Femur (tissue), 1 donor: Measurements from ENCODE around the gene PRUNE2.

Experiments
- DNase-seq: peaks from one replicate; pipeline ENCODE4 v3.0.0-alpha.2; 2017

PRUNE2 gene

GRCh38 chr9:76897804-76898525 is 7.9 kb downstream of the PRUNE2 start:
- no peak for DNase-seq

DNA sequence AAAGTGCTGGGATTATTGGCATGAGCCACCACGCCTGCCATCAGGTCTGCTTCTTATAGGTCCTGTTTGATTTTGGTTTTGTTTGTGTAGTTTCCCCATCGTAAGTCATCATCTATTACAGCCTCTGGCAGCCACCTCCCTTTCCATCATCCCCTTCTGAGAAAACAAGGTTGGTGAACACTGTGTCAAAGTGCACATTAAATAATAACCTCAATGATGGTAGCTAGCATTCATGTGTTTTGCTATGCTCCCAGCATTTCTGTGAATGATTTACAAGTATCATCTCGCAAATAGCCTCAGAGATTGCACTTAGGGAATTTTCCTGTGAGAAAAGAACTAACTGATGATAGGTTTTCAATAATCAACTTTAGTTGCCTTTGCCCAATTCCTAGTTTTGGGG is 9.9 kb downstream of the PRUNE2 start:
- DNase-seq, result no peak

DNA sequence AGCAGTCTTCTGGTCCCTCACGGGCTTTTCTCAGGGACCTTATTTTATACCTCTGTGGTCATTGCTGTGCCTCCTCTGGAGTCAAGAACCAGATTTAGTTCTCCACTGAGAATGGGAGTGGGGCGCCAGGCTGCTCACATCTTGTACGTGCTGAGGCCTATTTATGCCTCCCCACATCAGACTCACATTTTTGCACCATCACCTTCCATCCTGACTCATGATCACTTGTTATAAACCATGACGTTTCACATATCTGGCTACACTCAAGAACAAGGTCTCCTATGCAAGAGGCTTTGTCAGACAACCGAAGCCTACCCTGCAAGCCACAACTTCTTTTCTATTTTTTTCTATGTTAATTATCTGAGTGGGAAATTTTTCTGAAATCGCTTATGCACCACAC is 10.7 kb downstream of the PRUNE2 start:
- no peak for DNase-seq

GRCh38 chr9:76894198-76894597 is 11.7 kb downstream of the PRUNE2 start:
- no peak for DNase-seq

DNA sequence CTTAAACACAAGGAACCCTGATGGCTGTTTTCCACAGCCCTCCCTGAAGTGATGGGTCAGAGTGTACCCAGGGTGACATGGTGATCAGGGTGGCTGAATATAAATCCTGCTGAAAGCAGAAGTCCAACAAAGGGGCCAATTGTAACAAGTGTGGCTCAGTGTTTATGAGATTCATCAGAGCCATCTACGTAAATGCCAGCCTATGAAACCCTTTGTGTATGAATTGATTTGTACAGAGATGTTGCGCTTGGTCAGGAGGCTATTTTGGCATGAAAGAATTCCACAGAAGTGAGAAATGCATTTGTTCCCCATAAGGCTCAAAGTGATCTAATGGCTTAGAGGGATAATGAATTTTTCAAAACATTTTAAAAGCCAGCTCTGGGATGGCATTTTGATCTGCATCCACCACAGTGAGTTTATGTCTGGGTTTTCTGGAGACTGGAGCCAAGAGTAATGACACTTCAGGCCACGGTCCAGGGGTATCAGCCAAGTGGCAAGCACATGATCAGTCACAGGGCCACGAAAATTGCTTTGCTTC is 12.4 kb downstream of the PRUNE2 start:
- peak; percentile 38 for DNase-seq

DNA sequence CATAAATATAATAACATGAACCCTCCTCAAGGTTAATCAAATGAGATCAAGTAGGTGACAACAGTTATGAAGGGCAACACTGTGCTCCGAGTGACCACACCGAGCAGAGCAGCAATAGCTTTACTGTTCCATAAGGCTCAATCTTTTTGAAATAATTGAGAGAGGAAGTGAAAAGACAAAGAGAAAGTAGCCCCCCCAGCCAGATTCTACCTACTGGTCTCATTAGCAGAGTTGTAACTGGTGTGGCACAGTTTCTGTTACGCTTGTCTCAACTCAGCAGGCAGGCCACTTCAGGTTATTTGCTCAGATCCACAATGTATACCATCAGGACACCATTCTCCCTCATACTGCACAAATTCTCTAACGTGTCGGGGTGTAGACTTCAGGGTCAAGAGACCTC is 14.0 kb downstream of the PRUNE2 start:
- DNase-seq, result no peak

GRCh38 chr9:76891279-76891678 is 14.6 kb downstream of the PRUNE2 start:
- no peak for DNase-seq

GRCh38 chr9:76887951-76888350 is 18.0 kb downstream of the PRUNE2 start:
- no peak for DNase-seq

DNA sequence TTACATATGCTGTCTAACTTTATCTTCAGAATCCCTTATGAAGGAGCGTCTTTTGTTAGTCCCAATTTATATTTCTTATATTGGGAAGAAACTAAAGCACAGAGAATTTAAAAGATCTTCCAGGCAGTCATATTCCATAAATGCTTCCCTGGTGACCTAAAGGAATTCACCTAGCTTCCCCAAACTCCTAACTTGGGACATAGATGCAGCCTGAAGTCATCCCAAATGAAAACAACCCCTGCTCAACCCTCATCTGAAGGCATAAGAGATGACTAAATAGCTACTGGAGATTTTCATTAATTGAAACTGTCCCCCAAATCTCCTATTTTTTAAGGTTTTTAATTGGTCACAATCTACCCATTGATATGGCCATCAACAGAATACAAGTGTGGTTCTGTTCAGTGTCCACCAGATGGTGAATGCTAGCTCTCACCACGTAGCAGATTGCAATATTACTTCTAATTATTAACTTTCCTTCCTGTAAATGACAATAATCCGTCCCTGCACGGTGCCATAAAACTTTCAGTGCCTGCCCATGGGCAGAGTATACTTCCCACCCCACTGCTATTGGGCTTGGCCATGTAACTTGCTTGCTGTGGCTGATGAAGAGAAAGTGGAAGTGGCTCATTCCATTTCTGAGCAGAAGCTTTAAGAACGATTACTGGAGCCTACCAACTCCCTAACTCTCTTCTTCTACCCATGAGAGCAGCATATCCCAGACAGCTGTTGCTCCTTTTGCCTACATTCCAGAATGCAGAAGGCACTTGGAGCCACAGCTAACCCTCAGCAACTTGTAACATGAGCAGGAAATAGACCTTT is 18.7 kb downstream of the PRUNE2 start:
- DNase-seq, result no peak

GRCh38 chr9:76886318-76886717 is 19.6 kb downstream of the PRUNE2 start:
- no peak for DNase-seq

GRCh38 chr9:76884823-76885222 is 21.1 kb downstream of the PRUNE2 start:
- no peak for DNase-seq

DNA sequence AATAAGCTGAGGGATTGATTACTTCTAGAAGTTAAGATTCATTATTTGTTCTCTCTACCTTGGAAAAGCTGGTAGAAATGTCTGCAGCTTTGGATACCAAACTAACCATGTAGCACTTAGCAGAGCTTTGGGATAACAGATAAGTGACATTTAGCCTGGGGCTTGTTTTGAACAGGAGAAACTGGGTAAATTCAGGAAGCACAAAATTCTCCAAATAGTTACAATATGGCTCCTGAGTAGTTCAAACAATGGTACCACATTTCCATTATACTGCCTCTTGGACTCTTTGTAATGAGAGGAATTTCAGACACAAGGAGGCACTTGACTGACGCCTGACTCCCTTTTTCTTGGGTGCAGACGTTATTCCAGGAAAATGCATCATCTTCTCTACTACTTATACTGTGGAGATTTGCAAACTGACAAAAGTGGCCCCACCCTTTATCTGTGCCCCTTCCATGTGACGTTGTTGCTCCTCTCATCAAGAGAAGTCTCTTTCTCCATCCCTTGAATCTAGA is 22.5 kb downstream of the PRUNE2 start:
- DNase-seq, result no peak

DNA sequence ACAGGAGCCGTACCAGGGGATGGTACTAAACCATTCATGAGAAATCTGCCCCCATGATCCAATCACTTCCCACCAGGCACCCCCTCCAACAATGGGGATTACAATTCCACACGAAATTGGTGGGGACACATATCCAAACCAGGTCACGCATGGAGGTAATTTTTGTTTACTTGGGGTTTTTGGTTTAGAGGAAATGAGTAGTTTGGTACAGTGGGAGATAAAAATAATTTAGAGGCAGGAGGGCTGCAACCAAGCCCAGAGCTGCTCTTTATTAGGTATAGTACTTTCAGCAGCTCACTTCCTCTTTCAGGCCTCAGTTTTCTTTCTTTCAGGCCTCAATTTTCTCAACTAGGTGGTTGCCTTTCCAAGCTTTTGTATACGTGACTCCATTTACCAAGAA is 23.2 kb downstream of the PRUNE2 start:
- DNase-seq, result no peak

DNA sequence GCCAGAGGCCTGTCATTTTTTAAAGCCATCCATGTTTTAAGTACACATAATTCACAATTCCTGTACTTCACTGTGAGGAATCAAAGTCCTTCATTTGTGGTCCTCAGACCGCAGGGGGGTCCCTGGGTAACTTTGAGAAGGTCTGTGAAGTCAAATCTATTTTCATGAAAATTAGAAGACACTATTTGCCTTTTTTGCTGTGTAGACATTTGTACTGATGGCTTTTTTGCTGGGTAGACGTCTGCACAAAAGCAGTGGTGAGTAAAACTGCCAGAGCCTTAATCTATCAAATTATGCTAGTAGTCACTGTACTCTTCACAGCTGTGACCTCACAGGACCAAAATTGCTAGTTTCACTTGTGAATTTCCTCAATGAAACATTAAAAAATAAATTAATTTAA is 25.7 kb downstream of the PRUNE2 start:
- DNase-seq, result no peak

GRCh38 chr9:76878933-76879332 is 27.0 kb downstream of the PRUNE2 start:
- no peak for DNase-seq

- no peak for DNase-seq
Observed at GRCh38 chr9:76877961-76878360, 28.0 kb downstream of the PRUNE2 start.

DNA sequence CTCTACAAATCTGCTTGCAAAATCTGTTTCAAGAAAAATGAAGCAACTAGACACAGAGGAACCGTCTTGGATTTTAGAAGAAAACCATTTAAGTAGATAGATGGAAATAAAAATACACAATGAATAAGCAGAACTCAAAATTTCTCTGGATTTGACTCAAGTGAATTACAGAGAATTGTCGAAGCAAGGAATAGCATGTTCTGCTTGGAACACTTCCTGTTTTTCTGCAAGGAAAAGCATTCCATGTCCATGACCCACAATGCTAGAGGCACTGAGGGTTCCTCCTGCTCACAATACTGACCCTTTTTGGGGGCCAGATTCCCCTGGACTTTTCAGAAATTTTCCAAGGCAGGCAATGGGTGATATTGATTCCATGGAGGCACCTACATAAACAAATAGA is 29.8 kb downstream of the PRUNE2 start:
- no peak for DNase-seq

DNA sequence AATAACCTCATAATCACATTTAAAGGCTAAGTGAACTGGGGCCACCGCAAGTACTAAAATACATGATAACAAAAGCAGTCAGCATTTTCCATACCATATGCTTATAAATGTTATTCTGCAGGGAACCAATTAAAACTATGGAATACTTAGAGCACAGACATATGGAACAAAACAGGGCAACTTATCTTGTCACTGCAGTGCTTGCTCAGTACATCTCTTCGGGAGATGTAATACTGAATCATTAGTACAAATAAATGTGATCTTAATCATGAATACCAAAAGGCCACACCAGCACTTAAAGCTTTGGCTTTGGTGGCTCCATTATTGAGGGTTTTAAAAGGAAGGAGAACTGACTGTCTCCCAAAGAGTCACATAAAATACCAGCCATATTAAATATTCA is 32.1 kb downstream of the PRUNE2 start:
- DNase-seq, result no peak

GRCh38 chr9:76873056-76873792 is 32.7 kb downstream of the PRUNE2 start:
- peak; percentile 22 for DNase-seq

DNA sequence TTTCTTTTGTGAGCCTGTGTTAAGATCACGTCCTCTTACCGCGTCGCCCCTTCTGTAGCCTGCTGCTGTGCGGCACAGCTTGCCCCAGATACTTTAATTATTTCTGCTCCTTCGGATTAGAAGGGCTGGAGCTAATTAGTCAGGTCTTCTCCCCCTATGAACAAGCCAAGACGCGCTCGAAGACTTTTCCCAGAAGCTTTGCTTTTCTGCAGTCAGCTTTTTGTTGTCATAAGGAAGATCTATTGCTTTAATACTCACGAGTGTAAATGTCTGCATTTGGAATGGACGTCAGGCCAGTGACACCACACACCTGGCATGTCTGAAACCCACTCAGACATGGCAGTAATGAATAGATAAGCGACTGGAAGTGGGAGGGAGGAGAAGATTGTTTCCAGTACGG is 37.0 kb downstream of the PRUNE2 start:
- DNase-seq, result no peak

DNA sequence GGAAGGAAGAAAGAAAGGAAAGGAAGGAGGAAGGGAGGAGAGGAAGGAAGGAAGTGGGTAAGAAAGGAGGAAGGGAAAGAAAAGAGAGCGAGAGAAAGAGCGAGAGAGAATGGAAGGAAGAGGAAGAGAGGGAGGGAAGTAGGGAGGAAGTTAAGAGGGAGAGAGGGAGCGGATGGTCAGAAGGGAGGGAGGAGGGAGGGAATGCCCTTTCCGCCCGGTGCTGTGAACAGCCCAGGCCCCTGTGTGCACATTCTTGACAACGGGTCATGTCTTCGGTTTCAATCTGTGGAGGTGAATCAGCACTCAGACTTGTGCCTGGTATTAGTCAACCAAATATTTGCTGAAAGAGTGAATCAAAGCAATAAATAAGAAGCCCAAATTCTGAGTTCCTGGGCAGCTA is 39.2 kb downstream of the PRUNE2 start:
- DNase-seq, result no peak

DNA sequence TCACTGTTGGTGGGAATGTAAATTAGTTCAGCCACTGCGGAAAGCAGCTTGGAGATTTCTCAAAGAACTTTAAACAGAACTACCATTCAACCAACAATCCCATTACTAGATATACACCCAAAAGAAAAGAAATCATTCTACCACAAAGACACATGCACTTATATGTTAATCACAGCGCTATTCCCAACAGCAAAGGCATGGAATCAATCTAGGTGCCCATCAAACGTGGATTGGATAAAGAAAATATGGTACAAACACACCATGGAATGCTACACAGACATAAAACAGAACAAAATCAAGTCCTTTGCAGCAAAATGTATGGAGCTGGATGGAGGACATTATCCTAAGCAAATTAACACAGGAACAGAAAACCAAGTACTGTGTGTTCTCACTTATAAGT is 42.1 kb downstream of the PRUNE2 start:
- no peak for DNase-seq

DNA sequence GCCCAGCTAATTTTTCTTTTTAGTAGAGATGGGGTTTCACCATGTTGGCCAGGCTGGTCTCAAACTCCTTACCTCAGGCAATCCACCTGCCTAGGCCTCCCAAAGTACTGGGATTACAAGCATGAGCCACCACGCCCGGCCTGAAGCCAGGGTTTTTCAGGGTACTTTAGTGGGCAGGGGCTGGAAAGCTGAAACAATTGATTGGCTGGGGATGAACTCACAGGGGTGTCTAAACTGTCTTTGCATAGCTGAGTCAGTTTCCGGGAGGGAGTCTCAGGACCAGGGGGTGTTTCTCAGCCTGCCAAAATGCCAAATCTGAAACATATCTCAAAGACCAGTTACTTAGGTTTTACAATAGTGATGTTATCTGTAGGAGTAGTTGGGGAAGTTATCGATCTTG is 46.1 kb downstream of the PRUNE2 start:
- DNase-seq, result no peak
